IMR-90 (cell line): Measurements from ENCODE around the gene FGGY. TPM values are rescaled to one million over a fixed set of nuclear protein-coding genes. Genes with fewer than 3 reads are reported as not detected.

Experiments
- ATAC-seq: fragments of 200-7000 bp; cut with Tn5 transposase; 2 replicates; pipeline ENCODE4 v1.9.1; 2020; ENCODE audit warnings: low read depth, mild to moderate bottlenecking, moderate library complexity
- BruUV-seq: library from RNA; stranded (reverse); fragments of 400-500 nt; replicated peaks from 2 replicates; lab custom pipeline; 2021; lab: Mats Ljungman, UMichigan
- CTCF ChIA-PET: fragments of 300-600 bp; formaldehyde crosslinking; extraction: SDS; loops from one replicate; lab custom pipeline; 2021; ENCODE audit warnings: antibody characterized with exemption; lab: Yijun Ruan, JAX
- POLR2A ChIA-PET: fragments of 300-600 bp; sonication (Branson Sonifier 250); formaldehyde crosslinking; loops from one replicate; lab custom pipeline; 2022; ENCODE audit warnings: antibody characterized with exemption; ENCODE audit not compliant: unreplicated experiment; lab: Charles Lee
- DNase-seq: peaks from one replicate; pipeline ENCODE4 v3.0.0; 2013
- H2AFZ ChIP-seq: replicated peaks from 2 replicates; pipeline ENCODE3; 2013; ENCODE audit warnings: low read length, mild to moderate bottlenecking; ENCODE audit not compliant: poor library complexity
- H2AK5ac ChIP-seq: 2 replicates; pipeline ENCODE4 v1.6.1; 2013; ENCODE audit warnings: low read depth, low read length, inconsistent platforms
- H2AK9ac ChIP-seq: replicated peaks from 2 replicates; pipeline ENCODE3; 2013; ENCODE audit warnings: mild to moderate bottlenecking, low read depth, low read length, moderate library complexity; ENCODE audit not compliant: poor library complexity
- H2BK120ac ChIP-seq: 2 replicates; pipeline ENCODE4 v1.6.1; 2013; ENCODE audit warnings: low read depth, low read length, inconsistent platforms
- H2BK15ac ChIP-seq: 3 replicates; pipeline ENCODE4 v1.6.1; 2013; ENCODE audit warnings: low read depth, low read length, inconsistent platforms
- H2BK20ac ChIP-seq: 2 replicates; pipeline ENCODE4 v1.6.1; 2013; ENCODE audit warnings: low read depth, mild to moderate bottlenecking, inconsistent platforms, low read length, moderate library complexity
- H2BK5ac ChIP-seq: 2 replicates; pipeline ENCODE4 v1.6.1; 2013; ENCODE audit warnings: mild to moderate bottlenecking, low read depth, low read length, inconsistent platforms; ENCODE audit not compliant: poor library complexity, severe bottlenecking
- H3K14ac ChIP-seq: replicated peaks from 2 replicates; pipeline ENCODE4 v1.6.1; 2013; ENCODE audit warnings: low read depth, low read length, inconsistent platforms
- H3K18ac ChIP-seq: 2 replicates; pipeline ENCODE4 v1.6.1; 2013; ENCODE audit warnings: low read depth, low read length, control low read depth
- H3K23ac ChIP-seq: 2 replicates; pipeline ENCODE4 v1.6.1; 2013; ENCODE audit warnings: low read depth, low read length, inconsistent platforms
- H3K27ac ChIP-seq: 2 replicates; pipeline ENCODE4 v1.5.1; 2013; ENCODE audit warnings: mild to moderate bottlenecking, control low read depth, low read length; ENCODE audit not compliant: insufficient read depth
- H3K27me3 ChIP-seq: 2 replicates; pipeline ENCODE4 v1.6.1; 2013; ENCODE audit warnings: low read length; ENCODE audit not compliant: control insufficient read depth, insufficient read depth
- H3K36me3 ChIP-seq: 2 replicates; pipeline ENCODE4 v1.6.1; 2013; ENCODE audit warnings: low read length, mixed read lengths; ENCODE audit not compliant: control insufficient read depth, insufficient read depth
- H3K4ac ChIP-seq: 2 replicates; pipeline ENCODE4 v1.6.1; 2013; ENCODE audit warnings: low read depth, low read length, inconsistent platforms
- H3K4me1 ChIP-seq: 2 replicates; pipeline ENCODE4 v1.6.1; 2013; ENCODE audit warnings: low read length, mixed read lengths; ENCODE audit not compliant: control insufficient read depth, insufficient read depth
- H3K4me2 ChIP-seq: 2 replicates; pipeline ENCODE4 v1.6.1; 2013; ENCODE audit warnings: low read depth, mild to moderate bottlenecking, control low read depth, low read length, moderate library complexity
- H3K4me3 ChIP-seq: 2 replicates; pipeline ENCODE4 v1.5.1; 2013; ENCODE audit warnings: low read depth, mild to moderate bottlenecking, control low read depth, low read length, moderate library complexity; ENCODE audit not compliant: insufficient read depth
- H3K56ac ChIP-seq: 2 replicates; pipeline ENCODE4 v1.6.1; 2013; ENCODE audit warnings: low read length, inconsistent platforms; ENCODE audit not compliant: insufficient read depth; ENCODE audit errors: extremely low read depth
- H3K79me1 ChIP-seq, 2 experiments: 2 replicates each; pipeline ENCODE4 v1.6.1; 2013; ENCODE audit warnings: low read length in 2 of 2, inconsistent platforms in 1 of 2, low read depth in 1 of 2
- H3K9ac ChIP-seq: 2 replicates; pipeline ENCODE4 v1.6.1; 2013; ENCODE audit warnings: low read depth, low read length, control low read depth
- H3K9me1 ChIP-seq: 2 replicates; pipeline ENCODE4 v1.6.1; 2013; ENCODE audit warnings: low read length, inconsistent platforms; ENCODE audit not compliant: insufficient read depth
- H3K9me3 ChIP-seq: 2 replicates; pipeline ENCODE4 v1.6.1; 2013; ENCODE audit warnings: low read length; ENCODE audit not compliant: control insufficient read depth, insufficient read depth
- H4K20me1 ChIP-seq: 2 replicates; pipeline ENCODE4 v1.6.1; 2013; ENCODE audit warnings: low read length, inconsistent platforms; ENCODE audit not compliant: insufficient read depth
- H4K5ac ChIP-seq: 2 replicates; pipeline ENCODE4 v1.6.1; 2013; ENCODE audit warnings: mild to moderate bottlenecking, low read depth, low read length, control low read depth
- H4K8ac ChIP-seq, 2 experiments: 2 replicates each; pipeline ENCODE4 v1.6.1; 2013; ENCODE audit warnings: low read depth in 2 of 2, low read length in 2 of 2, control low read depth in 1 of 2, inconsistent platforms in 1 of 2
- H4K91ac ChIP-seq: 2 replicates; pipeline ENCODE4 v1.6.1; 2013; ENCODE audit warnings: low read depth, low read length, inconsistent platforms; ENCODE audit not compliant: insufficient read depth
- BHLHE40 ChIP-seq: fragments of 150-350 bp; IDR thresholded peaks from 2 replicates; pipeline ENCODE4 v1.6.1; 2016; ENCODE audit warnings: mild to moderate bottlenecking, low read depth, low read length
- CEBPB ChIP-seq: IDR thresholded peaks from 2 replicates; pipeline ENCODE4 v1.6.1; 2012; ENCODE audit warnings: low read depth, low read length, improper control_type of control experiment
- CHD1 ChIP-seq: IDR thresholded peaks from 2 replicates; pipeline ENCODE4 v1.6.1; 2012; ENCODE audit warnings: low read depth, low read length, improper control_type of control experiment
- FOS ChIP-seq: fragments of 150-350 bp; IDR thresholded peaks from 2 replicates; pipeline ENCODE4 v1.6.1; 2016; ENCODE audit warnings: low read depth, low read length
- MAFK ChIP-seq: IDR thresholded peaks from 2 replicates; pipeline ENCODE4 v1.6.1; 2012; ENCODE audit warnings: low read depth, low read length, improper control_type of control experiment
- MAZ ChIP-seq: IDR thresholded peaks from 2 replicates; pipeline ENCODE4 v1.6.1; 2012; ENCODE audit warnings: low read depth, mild to moderate bottlenecking, low read length, improper control_type of control experiment, moderate library complexity, borderline replicate concordance
- MXI1 ChIP-seq: IDR thresholded peaks from 2 replicates; pipeline ENCODE4 v1.6.1; 2012; ENCODE audit warnings: low read depth, mild to moderate bottlenecking, low read length, moderate library complexity, borderline replicate concordance
- NFE2L2 ChIP-seq: fragments of 150-350 bp; IDR thresholded peaks from 2 replicates; pipeline ENCODE4 v1.6.1; 2016; ENCODE audit warnings: low read depth, mild to moderate bottlenecking, low read length
- POLR2A ChIP-seq: IDR thresholded peaks from 2 replicates; pipeline ENCODE4 v1.6.1; 2012; ENCODE audit warnings: mild to moderate bottlenecking, low read depth, low read length
- RAD21 ChIP-seq: IDR thresholded peaks from 2 replicates; pipeline ENCODE4 v1.6.1; 2012; ENCODE audit warnings: low read length, improper control_type of control experiment
- RCOR1 ChIP-seq: IDR thresholded peaks from 2 replicates; pipeline ENCODE4 v1.6.1; 2012; ENCODE audit warnings: mild to moderate bottlenecking, low read length, improper control_type of control experiment; ENCODE audit not compliant: insufficient replicate concordance
- RFX5 ChIP-seq: IDR thresholded peaks from 2 replicates; pipeline ENCODE4 v1.8.0; 2012; ENCODE audit warnings: low read depth, mild to moderate bottlenecking, low read length, moderate library complexity
- USF2 ChIP-seq: fragments of 150-350 bp; IDR thresholded peaks from 2 replicates; pipeline ENCODE4 v1.6.1; 2017; ENCODE audit warnings: mild to moderate bottlenecking, antibody characterized with exemption, low read length, low read depth
- WGBS, 2 experiments: methylation state at CpG; one replicate each; pipeline versions ENCODE4 v1.1.5 to v1.1.7; 2013; ENCODE audit warnings: missing lambda C conversion rate in 2 of 2; ENCODE audit not compliant: insufficient read length in 1 of 2; ENCODE audit errors: extremely low coverage in 2 of 2; 5-methylcytosine and 5-hydroxymethylcytosine counted together
- dilution Hi-C: fragments of 300-500 bp; cut with HindIII; formaldehyde crosslinking; loops from one replicate; pipeline ENCODE4 v1.14.3; 2018; ENCODE audit warnings: low sequenced_read_pairs; ENCODE audit not compliant: unreplicated experiment
- in situ Hi-C: fragments of 300-500 bp; cut with MboI; formaldehyde crosslinking; loops from 3 replicates; pipeline ENCODE4 v1.14.3; 2019; ENCODE audit warnings: low sequenced_read_pairs, inconsistent platforms, mixed read lengths
- intact Hi-C: fragments of 100-400 bp; cut with micrococcal nuclease; formaldehyde crosslinking; loops from 2 replicates; pipeline ENCODE4 v1.10.0; 2022
- polyA plus RNA-seq, 3 experiments: library from polyadenylated mRNA; depleted of rRNA; stranded (reverse); fragments of >200 nt; gene quantifications; 2 replicates each; pipeline ENCODE4 v1.2.3, GENCODE V29; 2012; ENCODE audit warnings: low replicate concordance in 1 of 3
- total RNA-seq: library from RNA; depleted of rRNA; stranded (reverse); fragments of >200 nt; gene quantifications from 2 replicates; pipeline ENCODE4 v1.2.3, GENCODE V29; 2012
- TF ChIP-seq, protein P1 (sequence below): conservative IDR thresholded peaks from 2 replicates; pipeline ENCODE4 v1.5.1; 2012; ENCODE audit warnings: mild to moderate bottlenecking, low read depth, low read length, improper control_type of control experiment

FGGY gene
- total and polyA plus RNA-seq, 2 of the 4 experiments (the other 2 are of a cell fraction) = 5.6 to 14.0 TPM

DNA sequence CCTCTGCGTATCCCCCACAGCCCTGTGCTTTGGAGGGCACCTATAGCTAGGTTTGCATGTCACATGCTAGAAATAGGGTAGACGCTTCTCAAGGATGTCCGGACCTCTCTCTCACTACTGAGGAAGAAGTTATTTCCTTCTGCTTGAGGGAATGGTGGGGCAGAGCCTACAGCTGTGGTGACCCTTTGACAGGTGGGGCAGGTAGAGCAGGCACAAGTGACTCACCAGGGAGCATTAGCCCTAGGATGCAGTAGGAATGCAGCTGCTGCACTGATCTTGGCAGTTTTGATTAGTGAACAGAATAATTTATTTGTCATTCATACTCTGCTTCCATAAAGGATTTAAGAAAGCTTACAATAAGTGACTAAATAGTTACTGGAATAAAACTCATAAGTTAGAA, 388.2 kb downstream of the FGGY start:
- Histone ChIP-seq H3K4ac (no peak overlapping the region), H3K9ac (no peak overlapping the region), H2BK120ac (no peak overlapping the region), H2AK5ac (peak overlapping the region; percentile 45; the same call in 1 of the 2 replicates), H3K18ac (no peak overlapping the region), H3K56ac (no peak overlapping the region), H4K5ac (no peak overlapping the region), H3K27ac (no peak overlapping the region), H3K36me3 (no peaks in the 10 kb centered on the region), H2BK5ac (no peak overlapping the region), H2AFZ (no peak overlapping the region), H4K8ac (no peak overlapping the region), H4K20me1 (no peaks in the 10 kb centered on the region), H3K23ac (no peak overlapping the region), H4K91ac (no peak overlapping the region), H3K9me3 (no peaks in the 10 kb centered on the region), H3K4me2 (no peak overlapping the region), H3K14ac (no peak overlapping the region), H3K27me3 (no peaks in the 10 kb centered on the region; the same call in none of the 2 replicates), H3K4me3 (no peak overlapping the region), H2AK9ac (no peak overlapping the region), H2BK15ac (0 out of 3 replicates have a peak overlapping the region, but pooled peaks have one; percentile 56), H3K4me1 (peaks cover 3% of the 10 kb centered on the region; the same call in 1 of the 2 replicates), H3K9me1 (0 out of 2 replicates have a peak, but pooled peaks cover 5% of the 10 kb centered on the region), H2BK20ac (no peak overlapping the region), H3K79me1 (no peaks in the 10 kb centered on the region)
- no peak for TF ChIP-seq MAFK
- TF ChIP-seq POLR2A = no peak
- TF ChIP-seq MXI1 = no peak
- no peak for TF ChIP-seq CHD1
- TF ChIP-seq RCOR1 = no peak
- TF ChIP-seq RFX5 = no peak
- no peak for TF ChIP-seq NFE2L2
- no peak for TF ChIP-seq USF2
- TF ChIP-seq RAD21 = no peak
- TF ChIP-seq CEBPB = no peak
- no peak for TF ChIP-seq MAZ
- no peak for TF ChIP-seq FOS
- TF ChIP-seq BHLHE40 = no peak
- TF ChIP-seq, protein P1, sequence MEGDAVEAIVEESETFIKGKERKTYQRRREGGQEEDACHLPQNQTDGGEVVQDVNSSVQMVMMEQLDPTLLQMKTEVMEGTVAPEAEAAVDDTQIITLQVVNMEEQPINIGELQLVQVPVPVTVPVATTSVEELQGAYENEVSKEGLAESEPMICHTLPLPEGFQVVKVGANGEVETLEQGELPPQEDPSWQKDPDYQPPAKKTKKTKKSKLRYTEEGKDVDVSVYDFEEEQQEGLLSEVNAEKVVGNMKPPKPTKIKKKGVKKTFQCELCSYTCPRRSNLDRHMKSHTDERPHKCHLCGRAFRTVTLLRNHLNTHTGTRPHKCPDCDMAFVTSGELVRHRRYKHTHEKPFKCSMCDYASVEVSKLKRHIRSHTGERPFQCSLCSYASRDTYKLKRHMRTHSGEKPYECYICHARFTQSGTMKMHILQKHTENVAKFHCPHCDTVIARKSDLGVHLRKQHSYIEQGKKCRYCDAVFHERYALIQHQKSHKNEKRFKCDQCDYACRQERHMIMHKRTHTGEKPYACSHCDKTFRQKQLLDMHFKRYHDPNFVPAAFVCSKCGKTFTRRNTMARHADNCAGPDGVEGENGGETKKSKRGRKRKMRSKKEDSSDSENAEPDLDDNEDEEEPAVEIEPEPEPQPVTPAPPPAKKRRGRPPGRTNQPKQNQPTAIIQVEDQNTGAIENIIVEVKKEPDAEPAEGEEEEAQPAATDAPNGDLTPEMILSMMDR = no peak
- in situ Hi-C loops = no loop called here
- no peak for DNase-seq
- ChIA-PET POLR2A (no interaction called here), CTCF (no interaction called here)
- no TSS peak for BruUV-seq
- dilution Hi-C loops = no loop called here
- intact Hi-C loops = no loop called here
- WGBS, 2 experiments = no CpG with 5 or more reads among the region's 3 CpGs
- ATAC-seq = no peak
